Activated CD4-positive, alpha-beta T cell treated with anti-CD3 and anti-CD28 coated beads, Interleukin-2, Interleukin-6, amounts not matched to agents 100 ng/mL and 50 ng/mL, durations not matched to agents 16 hours and 8 hours (primary cell): Measurements from ENCODE around the gene INHA.
A peak's percentile ranks its signal among the peaks of the same experiment; 100 is the strongest.

ENCODE experiments used
- DNase-seq: peaks from one replicate; pipeline ENCODE4 v3.0.0-alpha.2; 2020

The INHA gene, protein sequence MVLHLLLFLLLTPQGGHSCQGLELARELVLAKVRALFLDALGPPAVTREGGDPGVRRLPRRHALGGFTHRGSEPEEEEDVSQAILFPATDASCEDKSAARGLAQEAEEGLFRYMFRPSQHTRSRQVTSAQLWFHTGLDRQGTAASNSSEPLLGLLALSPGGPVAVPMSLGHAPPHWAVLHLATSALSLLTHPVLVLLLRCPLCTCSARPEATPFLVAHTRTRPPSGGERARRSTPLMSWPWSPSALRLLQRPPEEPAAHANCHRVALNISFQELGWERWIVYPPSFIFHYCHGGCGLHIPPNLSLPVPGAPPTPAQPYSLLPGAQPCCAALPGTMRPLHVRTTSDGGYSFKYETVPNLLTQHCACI

GRCh38 chr2:219572237-219573001 is at the start of gene INHA:
Gene INHA (plus strand): TSS chr2:219572310. CDS start chr2:219572375, 65 bp downstream.
- DNase-seq = no peak

- no peak for DNase-seq
Observed at GRCh38 chr2:219523031-219523671, 49.0 kb upstream of the INHA start.

GRCh38 chr2:219524817-219525216 is 47.3 kb upstream of the INHA start:
- no peak for DNase-seq

GRCh38 chr2:219525533-219526232 is 46.4 kb upstream of the INHA start:
- no peak for DNase-seq

DNA sequence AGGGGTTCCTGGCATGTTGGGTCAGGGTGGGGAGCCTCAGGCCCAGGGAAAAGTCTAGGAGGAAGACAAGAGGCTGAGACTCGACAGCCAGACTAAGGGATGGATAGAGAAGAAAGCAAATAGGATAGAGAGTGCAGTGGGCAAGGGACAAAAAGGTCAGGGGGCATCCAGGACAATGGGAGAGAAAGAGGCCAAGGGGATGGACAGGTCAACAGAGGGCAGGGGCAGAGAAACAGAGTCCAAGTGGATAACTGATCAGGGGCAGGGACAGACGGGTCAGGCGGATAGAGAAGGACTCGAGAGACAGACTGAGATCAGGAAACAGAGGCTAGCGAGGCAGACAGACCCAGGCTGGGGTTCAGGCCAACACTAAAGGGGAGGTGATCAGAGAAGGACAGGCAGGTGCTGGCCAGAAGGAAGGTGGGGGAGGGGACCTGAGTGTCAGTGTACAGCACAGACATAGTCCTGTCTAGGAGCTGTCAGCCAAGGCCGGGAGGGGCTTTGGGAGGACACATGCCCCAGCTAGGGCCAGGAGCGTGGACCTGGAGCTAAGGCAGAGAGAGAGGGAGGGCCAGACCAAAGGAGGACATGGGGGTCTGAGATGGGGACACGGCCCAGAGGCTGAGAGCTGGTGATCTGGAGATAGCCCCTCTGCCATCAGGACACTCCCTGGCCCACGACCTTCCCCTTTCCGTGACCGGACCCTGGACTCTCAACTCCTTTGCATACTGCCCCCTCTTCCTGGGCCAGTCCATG is 45.6 kb upstream of the INHA start:
- no peak for DNase-seq

GRCh38 chr2:219527076-219527394 is 45.1 kb upstream of the INHA start:
- DNase-seq = no peak

DNA sequence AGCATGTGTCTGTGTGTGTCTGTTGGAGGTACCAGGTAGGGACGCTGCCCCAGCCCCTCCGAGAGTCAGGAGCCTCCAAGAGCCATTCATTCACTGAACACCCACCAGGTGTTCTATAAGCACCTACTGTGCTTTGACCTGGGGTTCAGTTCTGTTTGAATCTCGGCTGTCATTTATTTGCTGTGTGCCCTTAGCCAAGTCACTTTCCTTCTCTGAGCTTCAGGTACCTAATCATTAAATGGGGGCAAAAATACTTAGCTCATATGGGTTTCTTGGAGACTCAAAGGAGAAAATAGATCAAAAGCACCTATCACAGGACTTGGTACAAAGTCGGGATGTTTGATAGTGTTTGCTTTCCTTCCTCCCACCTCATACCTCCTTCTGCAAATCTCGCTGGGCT is 44.6 kb upstream of the INHA start:
- no peak for DNase-seq

DNA sequence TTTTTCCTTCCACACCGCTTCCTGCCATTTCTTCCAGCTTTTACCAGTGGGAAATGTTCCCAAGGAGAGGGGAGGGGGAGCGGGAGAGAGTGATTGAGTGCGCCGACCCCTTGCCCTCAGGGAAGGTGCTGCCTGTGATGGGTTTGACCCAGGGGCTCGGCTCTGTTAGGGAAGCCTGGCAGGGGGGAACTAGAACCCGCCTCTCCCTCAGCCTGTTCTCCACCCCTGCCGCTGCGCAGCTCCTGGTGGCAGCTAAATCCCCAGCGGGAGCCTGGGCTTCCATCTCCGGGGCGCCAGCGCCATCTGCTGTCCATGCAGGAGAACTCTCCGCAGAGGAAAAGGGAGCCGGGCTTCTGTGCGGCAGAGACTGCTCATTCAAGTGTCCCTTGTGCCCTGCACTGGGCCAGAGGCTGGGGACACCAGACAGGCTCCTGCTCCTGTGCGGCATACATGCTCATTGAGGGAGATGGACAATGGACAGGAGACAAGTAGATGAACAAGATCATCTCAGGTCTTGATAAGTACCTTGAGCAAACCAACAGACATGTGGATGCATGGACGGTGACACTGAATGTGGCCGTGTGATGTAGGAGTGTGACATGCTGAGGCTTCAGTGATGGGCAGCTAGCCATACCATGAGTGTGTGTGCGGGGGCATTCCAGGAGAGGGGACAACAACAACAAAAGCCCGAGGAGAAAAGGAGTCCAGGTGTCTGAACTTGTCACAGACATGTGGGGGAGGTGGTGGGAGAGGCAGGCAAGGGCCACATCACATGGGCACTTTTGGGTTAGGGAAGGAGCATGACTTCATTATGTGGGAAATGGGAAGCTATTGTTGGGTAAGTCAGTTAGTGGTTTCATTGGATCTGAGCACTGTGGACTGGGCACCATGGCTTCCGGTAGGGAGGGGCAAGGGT is 41.8 kb upstream of the INHA start:
- peak; percentile 90 for DNase-seq

DNA sequence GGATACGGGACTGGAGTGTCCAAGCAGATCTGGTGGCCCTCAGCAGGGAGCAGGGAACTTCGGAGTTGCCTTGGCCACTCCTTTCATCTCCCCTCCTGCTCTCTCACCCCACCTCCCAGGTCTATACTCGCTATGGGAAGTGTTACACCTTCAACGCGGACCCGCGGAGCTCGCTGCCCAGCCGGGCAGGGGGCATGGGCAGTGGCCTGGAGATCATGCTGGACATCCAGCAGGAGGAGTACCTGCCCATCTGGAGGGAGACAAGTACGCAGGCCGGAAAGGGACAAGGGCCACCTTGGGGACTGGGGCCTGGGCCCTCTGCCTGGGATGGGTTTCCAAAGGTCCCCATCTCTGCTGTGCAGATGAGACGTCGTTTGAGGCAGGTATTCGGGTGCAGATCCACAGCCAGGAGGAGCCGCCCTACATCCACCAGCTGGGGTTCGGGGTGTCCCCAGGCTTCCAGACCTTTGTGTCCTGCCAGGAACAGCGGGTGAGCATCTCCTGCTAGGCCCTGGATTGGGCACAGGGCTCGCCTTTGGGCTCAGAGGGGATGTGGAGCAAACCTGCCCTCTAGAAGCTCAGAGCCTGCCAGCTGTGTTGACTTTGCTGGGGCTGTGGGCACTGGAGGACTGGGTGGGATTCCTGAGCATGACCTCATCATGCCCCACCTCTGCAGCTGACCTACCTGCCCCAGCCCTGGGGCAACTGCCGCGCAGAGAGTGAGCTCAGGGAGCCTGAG is 40.3 kb upstream of the INHA start:
- no peak for DNase-seq

DNA sequence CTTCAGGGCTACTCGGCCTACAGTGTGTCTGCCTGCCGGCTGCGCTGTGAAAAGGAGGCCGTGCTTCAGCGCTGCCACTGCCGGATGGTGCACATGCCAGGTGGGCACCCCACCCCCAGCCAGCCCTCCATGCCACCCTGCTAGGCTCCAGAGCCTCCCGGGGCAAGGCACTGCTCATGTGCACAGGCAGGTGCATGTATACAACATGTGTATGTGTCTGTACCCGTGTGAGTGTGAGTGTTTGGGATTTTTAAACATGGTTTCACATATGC is 39.8 kb upstream of the INHA start:
- DNase-seq = no peak

DNA sequence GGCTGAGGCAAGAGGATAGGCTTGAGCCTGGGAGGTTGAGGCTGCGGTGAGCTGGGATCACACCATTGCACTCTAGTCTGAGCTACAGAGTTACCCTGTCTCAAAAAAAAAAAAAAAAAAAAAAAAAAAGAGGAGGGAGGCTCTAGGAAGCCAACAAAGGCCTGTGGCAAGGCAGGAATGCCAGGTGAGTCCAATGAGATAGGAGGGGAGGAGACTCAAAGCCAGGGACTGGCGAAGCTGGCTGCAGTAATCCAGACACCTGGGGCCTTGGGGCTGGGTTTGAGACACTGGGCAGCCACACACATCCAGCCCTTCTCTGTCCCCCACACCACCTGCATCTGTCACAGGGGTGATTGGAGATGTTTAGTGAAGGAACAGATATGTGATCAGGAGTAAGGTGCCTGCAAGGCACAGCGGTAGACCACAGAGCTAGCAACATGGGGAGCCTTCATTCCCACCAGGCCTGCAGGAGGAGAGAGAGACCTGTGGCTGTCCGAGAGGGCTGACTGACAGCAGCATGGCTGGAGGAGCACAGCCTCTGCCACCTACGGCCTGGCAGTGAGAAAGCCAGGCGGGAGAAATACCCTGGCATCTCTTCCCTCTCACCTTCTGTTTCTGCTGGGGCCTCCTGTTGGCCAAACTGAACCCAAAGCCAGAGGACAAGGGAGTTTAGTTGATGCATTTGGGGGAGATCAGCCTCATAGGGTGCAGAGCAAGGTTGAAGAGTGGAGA is 38.0 kb upstream of the INHA start:
- DNase-seq = no peak

GRCh38 chr2:219536425-219536824 is 35.7 kb upstream of the INHA start:
- DNase-seq = no peak

DNA sequence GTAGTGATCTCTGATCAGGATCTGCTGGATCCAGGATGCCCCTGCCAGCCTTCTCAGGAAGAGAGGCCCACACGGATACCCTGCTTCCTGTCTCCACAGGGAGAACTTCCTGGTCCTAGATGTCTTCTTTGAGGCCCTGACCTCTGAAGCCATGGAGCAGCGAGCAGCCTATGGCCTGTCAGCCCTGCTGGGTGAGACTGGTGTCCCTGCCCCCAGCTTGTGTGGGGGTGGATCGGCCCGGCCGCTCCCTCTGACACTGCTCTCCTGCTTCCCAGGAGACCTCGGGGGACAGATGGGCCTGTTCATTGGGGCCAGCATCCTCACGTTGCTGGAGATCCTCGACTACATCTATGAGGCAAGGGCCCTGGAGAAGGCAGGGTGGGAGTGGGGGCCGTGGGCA is 35.1 kb upstream of the INHA start:
- no peak for DNase-seq

DNA sequence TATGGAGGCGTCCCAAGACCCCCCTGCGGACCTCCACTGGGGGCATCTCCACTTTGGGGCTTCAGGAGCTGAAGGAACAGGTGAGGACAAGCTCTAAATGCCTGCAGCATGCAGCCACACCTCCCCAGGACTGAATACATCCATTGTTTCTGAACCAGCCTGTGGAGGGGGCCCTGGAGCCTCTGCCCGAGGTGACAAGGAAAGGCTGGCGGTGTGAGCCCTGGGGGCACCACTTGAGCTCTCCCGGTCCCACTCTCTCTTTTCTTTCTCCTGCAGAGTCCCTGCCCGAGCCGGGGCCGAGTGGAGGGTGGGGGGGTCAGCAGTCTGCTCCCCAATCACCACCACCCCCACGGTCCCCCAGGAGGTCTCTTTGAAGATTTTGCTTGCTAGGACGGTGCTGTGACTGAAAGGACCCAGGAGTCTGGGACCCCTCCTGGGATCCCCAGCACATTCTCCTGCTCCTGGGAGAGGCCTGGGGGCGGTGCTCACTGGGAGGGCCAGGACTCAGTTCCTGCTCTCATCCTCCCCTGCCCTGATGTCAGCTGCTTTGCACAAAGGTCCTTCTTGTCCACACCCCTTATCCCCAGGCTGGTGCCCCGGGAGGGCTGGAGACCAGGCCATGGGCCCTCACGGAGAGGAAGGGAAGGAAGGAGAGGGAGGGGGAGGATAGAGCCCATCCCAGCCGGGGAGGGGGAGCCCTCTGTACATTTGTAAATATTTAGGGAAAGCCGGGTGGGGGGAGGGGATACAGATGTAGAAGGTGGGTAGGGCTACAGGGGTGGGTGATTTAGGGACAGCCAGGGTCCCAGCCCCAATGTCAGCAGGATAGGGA is 34.2 kb upstream of the INHA start:
- DNase-seq = no peak

DNA sequence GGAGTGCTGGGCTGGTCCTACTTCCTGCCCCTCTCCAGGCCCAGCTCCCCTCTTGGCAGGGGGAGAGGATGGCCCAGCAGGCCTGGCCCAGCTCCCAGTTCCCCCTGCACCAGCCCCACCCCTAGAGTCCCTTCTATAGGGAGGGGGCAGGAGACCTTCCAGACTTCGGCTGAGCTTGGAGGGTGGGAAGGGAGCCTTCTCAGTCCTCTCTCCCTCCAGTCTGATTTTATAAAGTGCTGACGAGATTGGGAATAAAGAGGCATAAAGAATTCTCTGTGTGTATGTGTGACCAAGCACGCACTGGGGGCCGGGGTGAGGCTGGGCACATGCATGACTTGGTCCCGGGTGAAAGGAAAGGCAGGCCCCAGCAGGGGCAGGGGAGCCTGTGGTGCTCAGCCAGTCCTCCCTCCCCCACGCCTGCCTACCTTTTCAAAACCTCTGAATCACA is 33.6 kb upstream of the INHA start:
- no peak for DNase-seq

GRCh38 chr2:219538956-219539788 is 32.9 kb upstream of the INHA start:
- DNase-seq = no peak

DNA sequence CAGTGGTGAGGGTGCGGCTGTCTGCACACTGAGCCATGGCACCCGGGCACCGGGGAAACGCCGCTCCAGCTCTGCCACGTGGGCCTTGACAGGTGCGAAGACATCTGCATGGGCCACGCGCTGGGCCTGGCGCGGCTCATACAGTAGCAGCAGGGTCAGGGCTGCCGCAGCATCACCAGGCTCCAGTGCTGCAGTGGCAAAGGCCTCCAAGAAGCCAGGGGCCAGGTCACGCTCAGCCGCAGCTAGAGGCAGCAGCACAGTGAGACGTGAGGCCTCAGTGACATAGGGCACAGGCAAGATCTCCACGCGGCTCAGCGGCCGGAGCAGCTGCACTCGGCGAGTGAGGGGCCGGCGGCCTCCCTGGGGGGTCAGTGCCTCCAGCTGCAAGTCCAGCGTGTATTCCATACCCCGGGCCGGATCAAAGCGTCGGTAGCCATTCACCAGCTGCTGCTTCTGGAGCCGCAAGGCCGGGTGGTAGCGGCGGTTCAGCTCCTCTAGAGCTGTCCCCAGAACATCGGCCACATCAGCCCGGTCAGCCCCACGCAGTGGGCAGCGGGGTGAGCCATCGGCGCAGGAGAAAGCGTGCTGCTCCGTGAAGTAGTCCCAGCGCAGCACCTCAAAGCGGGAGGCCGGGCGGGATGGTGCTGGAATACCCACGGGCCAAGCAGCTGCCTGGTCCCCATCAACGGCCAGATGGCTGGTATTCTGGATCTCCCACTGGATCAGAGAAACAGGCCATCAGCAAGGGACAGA is 32.0 kb upstream of the INHA start:
- DNase-seq = no peak
